HepG2 (cell line): ENCODE results near the gene XXYLT1. TPM values are rescaled to one million over a fixed set of nuclear protein-coding genes. Genes with fewer than 3 reads are reported as not detected.

ENCODE experiments used
- ATAC-seq: fragments of 200-7000 bp; cut with Tn5 transposase; 3 replicates; pipeline ENCODE4 v1.9.1; 2020; ENCODE audit warnings: mild to moderate bottlenecking, moderate library complexity
- BruUV-seq: library from RNA; stranded (reverse); fragments of 400-500 nt; replicated peaks from 2 replicates; lab custom pipeline; 2021; lab: Mats Ljungman, UMichigan
- CTCF ChIA-PET: fragments of 300-600 bp; formaldehyde crosslinking; extraction: SDS; loops from one replicate; lab custom pipeline; 2021; ENCODE audit warnings: low total read pairs, inconsistent platforms, low intra/inter-chr PET ratio; lab: Yijun Ruan, JAX
- POLR2A ChIA-PET: fragments of 350-600 bp; sonication (Branson Sonifier 250); formaldehyde crosslinking; loops from one replicate; lab custom pipeline; 2020; ENCODE audit warnings: antibody characterized with exemption, inconsistent platforms; lab: Yijun Ruan, JAX
- DNase-seq: peaks from one replicate; pipeline ENCODE4 v3.0.0-alpha.2; 2015; ENCODE audit warnings: low spot score
- FAIRE-seq: peaks from 3 replicates; lab custom pipeline; 2011; peaks lifted over from hg19 to GRCh38; lab: Jason Lieb, UNC
- H2AFZ ChIP-seq: one replicate; pipeline ENCODE4 v1.6.1; 2011; ENCODE audit warnings: low read length, inconsistent platforms
- H3K27ac ChIP-seq: fragments of 300-600 bp; 3 replicates; pipeline ENCODE4 v1.8.0; 2011; ENCODE audit warnings: mixed run types, mild to moderate bottlenecking, mixed read lengths, low read length, inconsistent platforms; ENCODE audit not compliant: insufficient read depth; ENCODE audit errors: extremely low read length
- H3K27me3 ChIP-seq, 2 experiments: fragments of 200-600 bp in 1 of 2; 2 replicates in 1 of 2; 3 replicates in 1 of 2; pipeline versions ENCODE4 v1.6.0 to v1.8.0; 2011; ENCODE audit warnings: low read length in 2 of 2, mild to moderate bottlenecking in 2 of 2, moderate library complexity in 2 of 2, inconsistent platforms in 1 of 2; ENCODE audit not compliant: insufficient read depth in 2 of 2, control insufficient read depth in 1 of 2
- H3K36me3 ChIP-seq, 2 experiments: fragments of 200-600 bp in 1 of 2; replicated peaks in 1 of 2; 2 replicates in 1 of 2; 3 replicates in 1 of 2; pipeline versions ENCODE4 v1.5.1 to v1.8.0; 2011; ENCODE audit warnings: low read length in 2 of 2, inconsistent platforms in 1 of 2; ENCODE audit not compliant: insufficient read depth in 2 of 2, control insufficient read depth in 1 of 2
- H3K4me1 ChIP-seq: 2 replicates; pipeline ENCODE4 v1.5.1; 2012; ENCODE audit warnings: low read length, inconsistent platforms; ENCODE audit not compliant: insufficient read depth
- H3K4me2 ChIP-seq: 2 replicates; pipeline ENCODE4 v1.6.0; 2011; ENCODE audit warnings: low read depth, low read length, inconsistent platforms
- H3K4me3 ChIP-seq, 3 experiments: fragments of 200-600 bp in 1 of 3; sonication (generic), shearing (Covaris generic) in 1 of 3; replicated peaks in 1 of 3; 2 replicates each; pipeline ENCODE4 v1.5.1; 2011 to 2016; ENCODE audit warnings: low read length in 3 of 3, inconsistent platforms in 2 of 3, low read depth in 2 of 3, mild to moderate bottlenecking in 2 of 3, control low read depth in 1 of 3, mixed read lengths in 1 of 3; ENCODE audit not compliant: insufficient read depth in 1 of 3
- H3K79me2 ChIP-seq: one replicate; pipeline ENCODE4 v1.6.1; 2011; ENCODE audit warnings: low read length, inconsistent platforms; ENCODE audit not compliant: insufficient read depth
- H3K9ac ChIP-seq: 2 replicates; pipeline ENCODE4 v1.6.0; 2011; ENCODE audit warnings: mild to moderate bottlenecking, low read depth, low read length, inconsistent platforms; ENCODE audit not compliant: insufficient read depth
- H3K9me3 ChIP-seq: 2 replicates; pipeline ENCODE4 v1.5.1; 2012; ENCODE audit warnings: mild to moderate bottlenecking, low read length
- H4K20me1 ChIP-seq: 2 replicates; pipeline ENCODE4 v1.6.0; 2011; ENCODE audit warnings: inconsistent platforms, mild to moderate bottlenecking, low read length, moderate library complexity; ENCODE audit not compliant: insufficient read depth
- BRCA1 ChIP-seq: sonication (generic); formaldehyde crosslinking; IDR thresholded peaks from 2 replicates; pipeline ENCODE4 v1.4.0; 2020; ENCODE audit warnings: missing genetic modification reagents
- HES4 ChIP-seq: sonication (generic); formaldehyde crosslinking; IDR thresholded peaks from 2 replicates; pipeline ENCODE4 v1.9.0; 2021; ENCODE audit warnings: mild to moderate bottlenecking, missing genetic modification reagents, borderline replicate concordance
- MAFK ChIP-seq, 2 experiments: IDR thresholded peaks in 1 of 2; conservative IDR thresholded peaks in 1 of 2; 2 replicates each; pipeline ENCODE4 v1.6.1; 2011; ENCODE audit warnings: improper control_type of control experiment in 2 of 2, low read length in 2 of 2
- NCOA1 ChIP-seq: sonication (generic); formaldehyde crosslinking; IDR thresholded peaks from 2 replicates; pipeline ENCODE4 v1.9.0; 2021; ENCODE audit warnings: missing genetic modification reagents
- RFX1 ChIP-seq: fragments of 450-650 bp; IDR thresholded peaks from 2 replicates; pipeline ENCODE4 v1.6.1; 2017
- SALL2 ChIP-seq: sonication (generic); formaldehyde crosslinking; IDR thresholded peaks from 2 replicates; pipeline ENCODE4 v1.8.1; 2023; ENCODE audit warnings: mild to moderate bottlenecking, missing genetic modification reagents, inconsistent platforms
- SRSF4 ChIP-seq: fragments of 200-400 bp; formaldehyde crosslinking; IDR thresholded peaks from one replicate; pipeline ENCODE4 v1.6.1; 2018; ENCODE audit warnings: mild to moderate bottlenecking, low read depth, low read length, moderate library complexity; ENCODE audit not compliant: poor library complexity, severe bottlenecking
- ZBTB7A ChIP-seq: sonication (generic); formaldehyde crosslinking; IDR thresholded peaks from 2 replicates; pipeline ENCODE4 v1.8.0; 2022; ENCODE audit warnings: mild to moderate bottlenecking, missing genetic modification reagents
- WGBS: methylation state at CpG from one replicate; pipeline ENCODE4 v1.1.6; 2017; ENCODE audit warnings: low lambda C conversion rate; 5-methylcytosine and 5-hydroxymethylcytosine counted together
- in situ Hi-C: cut with HindIII; loops from 2 replicates; pipeline ENCODE4 v1.10.0; 2017; ENCODE audit warnings: low pct_unique_long_range_greater_than_20kb; ENCODE audit not compliant: extremely low pct_ligation_motif_present
- intact Hi-C: fragments of 100-400 bp; cut with micrococcal nuclease; formaldehyde crosslinking; loops from one replicate; pipeline ENCODE4 v1.10.0; 2022; ENCODE audit not compliant: unreplicated experiment
- polyA plus RNA-seq, 8 experiments: library from polyadenylated mRNA; depleted of rRNA in 3 of 8; stranded (reverse) in 7 of 8; unstranded in 1 of 8; fragments of >200 nt; fragmentation: Illumina TruSeq in 4 of 8; extraction: Trizol in 4 of 8; gene quantifications; 2 replicates each; pipeline versions ENCODE4 v1.2.1 to v1.2.3, GENCODE V29; 2011 to 2016; ENCODE audit warnings: low read depth in 4 of 8, missing spikeins in 1 of 8, mixed read lengths in 1 of 8; ENCODE audit not compliant: insufficient read depth in 1 of 8
- total RNA-seq, 5 experiments: library from RNA; depleted of rRNA; stranded (reverse); fragments of >200 nt; fragmentation: Illumina TruSeq; extraction: Trizol; gene quantifications; 2 replicates each; pipeline ENCODE4 v1.2.3, GENCODE V29; 2016; ENCODE audit warnings: low read depth in 1 of 5
- TF ChIP-seq, protein P1 (sequence below): sonication (generic); formaldehyde crosslinking; IDR thresholded peaks from 2 replicates; pipeline ENCODE4 v1.4.0; 2020; ENCODE audit warnings: missing genetic modification reagents
- TF ChIP-seq, protein P2 (sequence below): sonication (generic); formaldehyde crosslinking; IDR thresholded peaks from 2 replicates; pipeline ENCODE4 v1.4.0; 2020; ENCODE audit warnings: missing genetic modification reagents, borderline replicate concordance
- TF ChIP-seq, protein P3 (sequence below): sonication (generic); formaldehyde crosslinking; IDR thresholded peaks from 2 replicates; pipeline ENCODE4 v1.8.1; 2023; ENCODE audit warnings: mild to moderate bottlenecking, moderate library complexity, missing genetic modification reagents

Gene XXYLT1
- total and polyA plus RNA-seq, 2 of the 13 experiments (the other 11 are each of a cell fraction or from before 2014, with no cell fraction given): 17.7 to 19.0 TPM

DNA sequence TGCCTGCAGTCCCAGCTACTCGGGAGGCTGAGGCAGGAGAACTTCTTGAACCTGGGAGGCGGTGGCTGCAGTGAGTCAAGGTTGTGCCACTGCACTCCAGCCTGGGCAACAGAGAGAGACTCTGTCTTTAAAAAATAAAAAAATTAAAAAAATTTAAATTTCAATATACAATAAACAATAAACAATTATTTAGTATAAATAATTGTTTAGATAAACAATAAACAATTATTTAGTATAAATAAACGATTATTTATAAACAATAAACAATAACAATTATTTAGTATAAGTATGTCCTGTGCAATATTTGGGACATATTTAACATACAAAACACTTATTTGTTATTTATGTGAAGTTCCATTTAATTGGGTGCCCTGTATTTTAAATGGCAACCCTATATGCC is 119.6 kb downstream of the XXYLT1 start:
- Histone ChIP-seq H3K4me1 (peaks cover 60% of the 10 kb centered on the region), H3K9ac (no peak overlapping the region), H2AFZ (no peak overlapping the region), H3K36me3 (peaks cover 4 to 8% of the 10 kb centered on the region in 2 experiments; a peak in 1 of 5 replicates), H3K4me3 (no peak overlapping the region), H3K9me3 (no peaks in the 10 kb centered on the region), H3K79me2 (no peaks in the 10 kb centered on the region), H4K20me1 (no peaks in the 10 kb centered on the region), H3K27ac (no peak overlapping the region), H3K4me2 (no peak overlapping the region), H3K27me3 (no peaks in the 10 kb centered on the region)
- BruUV-seq: no TSS peak
- FAIRE-seq (no peak), ATAC-seq (no peak), DNase-seq (no peak)
- no peak for TF ChIP-seq SRSF4
- TF ChIP-seq MAFK (conservative IDR thresholded peaks at IDR 0.05 in 1 of 2, IDR thresholded peaks at IDR 0.05 in 1 of 2; ENCODE audit: low read length in 2 of 2): no peak
- no peak for TF ChIP-seq SALL2 (CRISPR knock-in tag)
- TF ChIP-seq, protein P1, sequence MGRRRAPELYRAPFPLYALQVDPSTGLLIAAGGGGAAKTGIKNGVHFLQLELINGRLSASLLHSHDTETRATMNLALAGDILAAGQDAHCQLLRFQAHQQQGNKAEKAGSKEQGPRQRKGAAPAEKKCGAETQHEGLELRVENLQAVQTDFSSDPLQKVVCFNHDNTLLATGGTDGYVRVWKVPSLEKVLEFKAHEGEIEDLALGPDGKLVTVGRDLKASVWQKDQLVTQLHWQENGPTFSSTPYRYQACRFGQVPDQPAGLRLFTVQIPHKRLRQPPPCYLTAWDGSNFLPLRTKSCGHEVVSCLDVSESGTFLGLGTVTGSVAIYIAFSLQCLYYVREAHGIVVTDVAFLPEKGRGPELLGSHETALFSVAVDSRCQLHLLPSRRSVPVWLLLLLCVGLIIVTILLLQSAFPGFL (CRISPR knock-in tag): no peak
- TF ChIP-seq RFX1: no peak
- TF ChIP-seq, protein P2, sequence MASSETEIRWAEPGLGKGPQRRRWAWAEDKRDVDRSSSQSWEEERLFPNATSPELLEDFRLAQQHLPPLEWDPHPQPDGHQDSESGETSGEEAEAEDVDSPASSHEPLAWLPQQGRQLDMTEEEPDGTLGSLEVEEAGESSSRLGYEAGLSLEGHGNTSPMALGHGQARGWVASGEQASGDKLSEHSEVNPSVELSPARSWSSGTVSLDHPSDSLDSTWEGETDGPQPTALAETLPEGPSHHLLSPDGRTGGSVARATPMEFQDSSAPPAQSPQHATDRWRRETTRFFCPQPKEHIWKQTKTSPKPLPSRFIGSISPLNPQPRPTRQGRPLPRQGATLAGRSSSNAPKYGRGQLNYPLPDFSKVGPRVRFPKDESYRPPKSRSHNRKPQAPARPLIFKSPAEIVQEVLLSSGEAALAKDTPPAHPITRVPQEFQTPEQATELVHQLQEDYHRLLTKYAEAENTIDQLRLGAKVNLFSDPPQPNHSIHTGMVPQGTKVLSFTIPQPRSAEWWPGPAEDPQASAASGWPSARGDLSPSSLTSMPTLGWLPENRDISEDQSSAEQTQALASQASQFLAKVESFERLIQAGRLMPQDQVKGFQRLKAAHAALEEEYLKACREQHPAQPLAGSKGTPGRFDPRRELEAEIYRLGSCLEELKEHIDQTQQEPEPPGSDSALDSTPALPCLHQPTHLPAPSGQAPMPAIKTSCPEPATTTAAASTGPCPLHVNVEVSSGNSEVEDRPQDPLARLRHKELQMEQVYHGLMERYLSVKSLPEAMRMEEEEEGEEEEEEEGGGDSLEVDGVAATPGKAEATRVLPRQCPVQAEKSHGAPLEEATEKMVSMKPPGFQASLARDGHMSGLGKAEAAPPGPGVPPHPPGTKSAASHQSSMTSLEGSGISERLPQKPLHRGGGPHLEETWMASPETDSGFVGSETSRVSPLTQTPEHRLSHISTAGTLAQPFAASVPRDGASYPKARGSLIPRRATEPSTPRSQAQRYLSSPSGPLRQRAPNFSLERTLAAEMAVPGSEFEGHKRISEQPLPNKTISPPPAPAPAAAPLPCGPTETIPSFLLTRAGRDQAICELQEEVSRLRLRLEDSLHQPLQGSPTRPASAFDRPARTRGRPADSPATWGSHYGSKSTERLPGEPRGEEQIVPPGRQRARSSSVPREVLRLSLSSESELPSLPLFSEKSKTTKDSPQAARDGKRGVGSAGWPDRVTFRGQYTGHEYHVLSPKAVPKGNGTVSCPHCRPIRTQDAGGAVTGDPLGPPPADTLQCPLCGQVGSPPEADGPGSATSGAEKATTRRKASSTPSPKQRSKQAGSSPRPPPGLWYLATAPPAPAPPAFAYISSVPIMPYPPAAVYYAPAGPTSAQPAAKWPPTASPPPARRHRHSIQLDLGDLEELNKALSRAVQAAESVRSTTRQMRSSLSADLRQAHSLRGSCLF (CRISPR knock-in tag): no peak
- no peak for TF ChIP-seq BRCA1 (CRISPR knock-in tag)
- TF ChIP-seq, protein P3, sequence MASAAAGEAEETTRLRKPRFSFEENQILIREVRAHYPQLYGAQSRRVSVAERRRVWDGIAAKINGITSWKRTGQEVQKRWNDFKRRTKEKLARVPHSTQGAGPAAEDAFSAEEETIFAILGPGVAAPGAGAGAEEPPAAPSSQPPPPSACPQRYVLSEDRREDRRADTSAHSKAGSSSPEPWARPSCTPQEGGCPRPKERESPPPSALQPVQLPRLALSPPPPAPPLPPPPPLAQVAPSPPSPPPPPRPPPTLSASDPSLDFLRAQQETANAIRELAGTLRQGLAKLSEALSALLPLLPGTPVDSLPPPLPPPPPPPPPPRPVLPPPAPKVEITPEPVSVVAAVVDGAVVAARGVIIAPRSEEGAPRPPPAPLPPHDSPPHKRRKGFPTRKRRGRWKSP (CRISPR knock-in tag): no peak
- no peak for TF ChIP-seq NCOA1 (CRISPR knock-in tag)
- no peak for TF ChIP-seq ZBTB7A (CRISPR knock-in tag)
- no peak for TF ChIP-seq HES4 (CRISPR knock-in tag)
- CTCF ChIA-PET: no interaction called here
- in situ Hi-C loops (no loop called here), intact Hi-C loops (no loop called here)
- POLR2A ChIA-PET: no interaction called here
- 65% methylated on average over 3 of the region's 3 CpGs for WGBS
